Measurements from ENCODE around the gene VWA8. TPM values are rescaled to one million over a fixed set of nuclear protein-coding genes. Genes with fewer than 3 reads are reported as not detected.

Gene VWA8
- total RNA-seq, 2 experiments from 2014 or later, result 26.3 to 27.5 TPM

- Mint-ChIP-seq H3K36me3 (ENCODE audit: low read depth) (peaks cover 51% of the 10 kb centered on the region), H3K4me1 (ENCODE audit: low read depth) (peaks cover 9% of the 10 kb centered on the region), H3K27ac (no peak overlapping the region), H3K27me3 (no peaks in the 10 kb centered on the region), H3K9me3 (no peaks in the 10 kb centered on the region), H3K4me3 (no peak overlapping the region)
- ATAC-seq (no peak), DNase-seq (no peak)
- TF ChIP-seq CTCF (IDR thresholded peaks at IDR 0.05), result no peak
- intact Hi-C loops (cut with micrococcal nuclease), result no loop called here
- CTCF ChIA-PET, result no interaction called here
- POLR2A ChIA-PET, result no interaction called here
These were observed 101.3 kb downstream of the VWA8 start for GRCh38 chr13:41859565-41859964.

DNA sequence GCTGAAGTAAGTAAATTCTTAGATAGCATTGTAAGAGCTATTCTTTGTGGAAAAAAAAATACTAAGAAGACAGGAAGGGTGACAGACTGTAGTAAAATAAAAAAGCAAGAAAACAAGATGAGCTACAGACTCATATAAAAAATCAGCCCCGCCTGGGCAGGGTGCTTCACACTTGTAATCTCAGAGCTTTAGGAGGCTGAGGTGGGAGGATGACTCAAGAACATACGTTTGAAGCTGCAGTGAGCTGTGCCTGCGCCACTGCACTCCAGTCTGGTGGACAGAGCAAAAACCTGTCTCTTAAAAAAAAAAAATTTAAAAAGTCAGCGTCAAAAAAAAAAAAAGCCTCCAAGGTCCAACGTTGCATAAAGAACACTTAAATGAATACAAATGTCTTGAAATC is 102.1 kb downstream of the VWA8 start:
- intact Hi-C loops (cut with micrococcal nuclease), result no loop called here
- H3K27ac Mint-ChIP-seq, result no peak overlapping the region
- ATAC-seq, result no peak
- no peaks in the 10 kb centered on the region for H3K27me3 Mint-ChIP-seq
- ChIA-PET CTCF (no interaction called here), POLR2A (interaction anchor here (0.6 kb wide), 1 partner anchor 930 kb away, joined by 4 read pairs; no protein-coding TSS in a partner anchor)
- no peak for DNase-seq
- TF ChIP-seq CTCF (IDR thresholded peaks at IDR 0.05), result no peak
- H3K9me3 Mint-ChIP-seq, result no peaks in the 10 kb centered on the region
- H3K36me3 Mint-ChIP-seq (ENCODE audit: low read depth), result peaks cover 47% of the 10 kb centered on the region
- peaks cover 6% of the 10 kb centered on the region for H3K4me1 Mint-ChIP-seq (ENCODE audit: low read depth)
- no peak overlapping the region for H3K4me3 Mint-ChIP-seq

GRCh38 chr13:41854758-41855157 is 106.2 kb downstream of the VWA8 start:
- Mint-ChIP-seq H3K4me1 (ENCODE audit: low read depth) (no peaks in the 10 kb centered on the region), H3K27me3 (no peaks in the 10 kb centered on the region), H3K36me3 (ENCODE audit: low read depth) (peaks cover 52% of the 10 kb centered on the region), H3K4me3 (no peak overlapping the region), H3K27ac (no peak overlapping the region), H3K9me3 (no peaks in the 10 kb centered on the region)
- DNase-seq (no peak), ATAC-seq (no peak)
- TF ChIP-seq CTCF (IDR thresholded peaks at IDR 0.05), result no peak
- intact Hi-C loops (cut with micrococcal nuclease), result no loop called here
- POLR2A ChIA-PET, result no interaction called here
- CTCF ChIA-PET, result no interaction called here

- H3K9me3 Mint-ChIP-seq, result no peaks in the 10 kb centered on the region
- ATAC-seq (no peak), DNase-seq (no peak)
- no peaks in the 10 kb centered on the region for H3K4me1 Mint-ChIP-seq (ENCODE audit: low read depth)
- no peaks in the 10 kb centered on the region for H3K27me3 Mint-ChIP-seq
- no peak overlapping the region for H3K4me3 Mint-ChIP-seq
- no peak overlapping the region for H3K27ac Mint-ChIP-seq
- ChIA-PET POLR2A (no interaction called here), CTCF (no interaction called here)
- H3K36me3 Mint-ChIP-seq (ENCODE audit: low read depth), result peaks cover 41% of the 10 kb centered on the region
- intact Hi-C loops (cut with micrococcal nuclease), result no loop called here
- TF ChIP-seq CTCF (IDR thresholded peaks at IDR 0.05), result no peak
These were observed 109.6 kb downstream of the VWA8 start for GRCh38 chr13:41851351-41851750.

GRCh38 chr13:41848435-41849255 is 112.3 kb downstream of the VWA8 start:
- no peaks in the 10 kb centered on the region for H3K9me3 Mint-ChIP-seq
- ChIA-PET CTCF (interaction anchor here (1.4 kb wide), 1 partner anchor 181 kb away, joined by 3 read pairs; no protein-coding TSS in a partner anchor), POLR2A (interaction anchor here (0.7 kb wide), 1 partner anchor 180 kb away, joined by 4 read pairs; no protein-coding TSS in a partner anchor)
- peaks cover 41% of the 10 kb centered on the region for H3K36me3 Mint-ChIP-seq (ENCODE audit: low read depth)
- intact Hi-C loops (cut with micrococcal nuclease), result no loop called here
- ATAC-seq (no peak), DNase-seq (no peak)
- H3K27ac Mint-ChIP-seq, result no peak overlapping the region
- H3K4me3 Mint-ChIP-seq, result no peak overlapping the region
- no peaks in the 10 kb centered on the region for H3K27me3 Mint-ChIP-seq
- no peak for TF ChIP-seq CTCF (IDR thresholded peaks at IDR 0.05)
- no peaks in the 10 kb centered on the region for H3K4me1 Mint-ChIP-seq (ENCODE audit: low read depth)

Data from activated CD8-positive, alpha-beta T cell treated with anti-CD3 and anti-CD28 coated beads for 36 hours (primary cell).